OCI-LY7 (cell line): ENCODE data around the gene PTPRM. TPM values are rescaled to one million over a fixed set of nuclear protein-coding genes. Genes with fewer than 3 reads are reported as not detected.

ENCODE experiments used
- BruUV-seq: library from RNA; stranded (reverse); fragments of 400-500 nt; replicated peaks from 2 replicates; lab custom pipeline; 2021; lab: Mats Ljungman, UMichigan
- CTCF ChIA-PET: fragments of 300-600 bp; sonication (Branson Sonifier 250); formaldehyde crosslinking; loops from one replicate; lab custom pipeline; 2022; ENCODE audit warnings: antibody characterized with exemption; ENCODE audit not compliant: unreplicated experiment; lab: Charles Lee
- POLR2A ChIA-PET: fragments of 300-600 bp; sonication (Branson Sonifier 250); formaldehyde crosslinking; loops from one replicate; lab custom pipeline; 2022; ENCODE audit warnings: antibody characterized with exemption; lab: Charles Lee
- DNase-seq: peaks from one replicate; pipeline ENCODE4 v3.0.0-alpha.2; 2015; ENCODE audit warnings: low spot score
- H2AFZ ChIP-seq: fragments of 200-600 bp; sonication (generic), shearing (Covaris generic); 2 replicates; pipeline ENCODE4 v1.6.1; 2014; ENCODE audit warnings: mild to moderate bottlenecking, antibody characterized with exemption, low read length, moderate library complexity
- H3K27ac ChIP-seq: fragments of 200-600 bp; sonication (generic); 2 replicates; pipeline ENCODE4 v1.5.1; 2014; ENCODE audit warnings: mixed run types, low read depth, mild to moderate bottlenecking, moderate library complexity, low read length, inconsistent platforms; ENCODE audit not compliant: poor library complexity, severe bottlenecking
- H3K36me3 ChIP-seq: fragments of 200-600 bp; sonication (generic); 2 replicates; pipeline ENCODE4 v1.6.1; 2014; ENCODE audit warnings: mild to moderate bottlenecking, antibody characterized with exemption, low read length, moderate library complexity, mixed read lengths; ENCODE audit not compliant: insufficient read depth
- H3K4me1 ChIP-seq: fragments of 200-600 bp; sonication (generic); 2 replicates; pipeline ENCODE4 v1.5.1; 2014; ENCODE audit warnings: mild to moderate bottlenecking, low read length; ENCODE audit not compliant: insufficient read depth, poor library complexity, severe bottlenecking
- H3K4me2 ChIP-seq: fragments of 200-600 bp; sonication (generic); 2 replicates; pipeline ENCODE4 v1.6.1; 2014; ENCODE audit warnings: mild to moderate bottlenecking, low read length
- H3K4me3 ChIP-seq: fragments of 200-600 bp; sonication (generic); 2 replicates; pipeline ENCODE4 v1.5.1; 2014; ENCODE audit warnings: mild to moderate bottlenecking, low read depth, low read length; ENCODE audit not compliant: poor library complexity, severe bottlenecking
- H3K79me2 ChIP-seq: fragments of 200-600 bp; sonication (generic); 2 replicates; pipeline ENCODE4 v1.6.1; 2016; ENCODE audit warnings: low read depth, mild to moderate bottlenecking, low read length, moderate library complexity, mixed read lengths; ENCODE audit not compliant: insufficient read depth
- H3K9me2 ChIP-seq: fragments of 200-600 bp; sonication (generic); 2 replicates; pipeline ENCODE4 v1.6.1; 2016; ENCODE audit warnings: mild to moderate bottlenecking, low read length, mixed read lengths; ENCODE audit not compliant: insufficient read depth
- H3K9me3 ChIP-seq: fragments of 200-600 bp; sonication (generic); 2 replicates; pipeline ENCODE4 v1.6.1; 2014; ENCODE audit warnings: mild to moderate bottlenecking, mixed run types, low read length, mixed read lengths
- H4K20me1 ChIP-seq: fragments of 200-600 bp; sonication (generic); 2 replicates; pipeline ENCODE4 v1.6.1; 2014; ENCODE audit warnings: mild to moderate bottlenecking, antibody characterized with exemption, low read length, moderate library complexity, mixed read lengths; ENCODE audit not compliant: insufficient read depth
- CTCF ChIP-seq: fragments of 200-600 bp; sonication (generic); conservative IDR thresholded peaks from 2 replicates; pipeline ENCODE4 v1.5.1; 2014; ENCODE audit warnings: mild to moderate bottlenecking, antibody characterized with exemption, low read length, moderate library complexity, mixed read lengths
- EZH2phosphoT487 ChIP-seq: fragments of 200-600 bp; sonication (generic); IDR thresholded peaks from 2 replicates; pipeline ENCODE4 v1.6.1; 2018; ENCODE audit warnings: low read depth, borderline replicate concordance, mild to moderate bottlenecking, mixed run types, antibody characterized with exemption, low read length, moderate library complexity, mixed read lengths
- intact Hi-C: fragments of 100-400 bp; cut with micrococcal nuclease; formaldehyde crosslinking; loops from one replicate; pipeline ENCODE4 v1.10.0; 2022; ENCODE audit not compliant: unreplicated experiment
- total RNA-seq, 2 experiments: library from RNA; depleted of rRNA in 1 of 2; stranded (reverse); fragments of >200 nt in 1 of 2; shearing (Covaris generic) in 1 of 2; gene quantifications; 2 replicates each; pipeline ENCODE4 v1.2.3, GENCODE V29; 2014 to 2022

Gene PTPRM
- total RNA-seq, 2 experiments from 2014 or later = not detected

GRCh38 chr18:8283891-8284585 is 716.9 kb downstream of the PTPRM start:
- no peaks in the 10 kb centered on the region for H3K36me3 ChIP-seq
- no peaks in the 10 kb centered on the region for H3K9me2 ChIP-seq
- TF ChIP-seq EZH2phosphoT487 = no peak
- TF ChIP-seq CTCF = no peak
- no peak overlapping the region for H3K27ac ChIP-seq
- H4K20me1 ChIP-seq = no peaks in the 10 kb centered on the region
- no peaks in the 10 kb centered on the region for H3K4me1 ChIP-seq
- ChIA-PET POLR2A (interaction anchor here (0.5 kb wide), 1 partner anchor 395 kb away, joined by 3 read pairs; no protein-coding TSS in a partner anchor), CTCF (no interaction called here)
- H3K4me2 ChIP-seq = no peak overlapping the region
- H3K79me2 ChIP-seq = no peaks in the 10 kb centered on the region
- H2AFZ ChIP-seq = no peak overlapping the region
- no TSS peak for BruUV-seq
- no peaks in the 10 kb centered on the region for H3K9me3 ChIP-seq
- no peak overlapping the region for H3K4me3 ChIP-seq
- intact Hi-C loops = no loop called here
- no peak for DNase-seq

- H4K20me1 ChIP-seq = no peaks in the 10 kb centered on the region
- H3K79me2 ChIP-seq = no peaks in the 10 kb centered on the region
- no peaks in the 10 kb centered on the region for H3K9me3 ChIP-seq
- H3K4me1 ChIP-seq = no peaks in the 10 kb centered on the region
- DNase-seq = no peak
- no peak overlapping the region for H2AFZ ChIP-seq
- intact Hi-C loops = no loop called here
- TF ChIP-seq CTCF (no peak), EZH2phosphoT487 (no peak)
- BruUV-seq = no TSS peak
- H3K9me2 ChIP-seq = no peaks in the 10 kb centered on the region
- no peak overlapping the region for H3K4me3 ChIP-seq
- H3K36me3 ChIP-seq = no peaks in the 10 kb centered on the region
- CTCF ChIA-PET = no interaction called here
- no peak overlapping the region for H3K27ac ChIP-seq
- no peak overlapping the region for H3K4me2 ChIP-seq
- POLR2A ChIA-PET = interaction anchor here (1.5 kb wide), 1 partner anchor 19 kb away, joined by 3 read pairs; no protein-coding TSS in a partner anchor
Measured at GRCh38 chr18:8286303-8286702, 719.2 kb downstream of the PTPRM start.

GRCh38 chr18:8287196-8287885 is 720.2 kb downstream of the PTPRM start:
- no peaks in the 10 kb centered on the region for H3K4me1 ChIP-seq
- BruUV-seq = no TSS peak
- no peak overlapping the region for H2AFZ ChIP-seq
- no peaks in the 10 kb centered on the region for H3K9me2 ChIP-seq
- no peaks in the 10 kb centered on the region for H3K79me2 ChIP-seq
- no peak overlapping the region for H3K4me3 ChIP-seq
- H4K20me1 ChIP-seq = no peaks in the 10 kb centered on the region
- no peak overlapping the region for H3K27ac ChIP-seq
- H3K4me2 ChIP-seq = no peak overlapping the region
- no peaks in the 10 kb centered on the region for H3K36me3 ChIP-seq
- intact Hi-C loops = no loop called here
- ChIA-PET CTCF (no interaction called here), POLR2A (no interaction called here)
- no peaks in the 10 kb centered on the region for H3K9me3 ChIP-seq
- TF ChIP-seq CTCF (no peak), EZH2phosphoT487 (no peak)
- DNase-seq = no peak
